IPS-NIHi7 (cell line): Measurements from ENCODE around the gene GMPR.

Experiments
- DNase-seq: peaks from one replicate; pipeline ENCODE4 v3.0.0; 2012; ENCODE audit warnings: mixed read lengths; ENCODE audit errors: extremely low spot score

Gene GMPR

GRCh38 chr6:16302721-16303552 is 64.5 kb downstream of the GMPR start:
- DNase-seq, result peak; percentile 35

- DNase-seq, result no peak
Measured at GRCh38 chr6:16305246-16305725, 66.9 kb downstream of the GMPR start.

GRCh38 chr6:16305788-16306187 is 67.4 kb downstream of the GMPR start:
- DNase-seq, result no peak

GRCh38 chr6:16306334-16306733 is 67.9 kb downstream of the GMPR start:
- no peak for DNase-seq

GRCh38 chr6:16311763-16312162 is 73.4 kb downstream of the GMPR start:
- DNase-seq, result no peak

- no peak for DNase-seq
Measured at GRCh38 chr6:16313732-16314131, 75.3 kb downstream of the GMPR start.

GRCh38 chr6:16314296-16314695 is 75.9 kb downstream of the GMPR start:
- no peak for DNase-seq

- peak; percentile 81 for DNase-seq
Measured at GRCh38 chr6:16316741-16317251, 78.4 kb downstream of the GMPR start.

- DNase-seq, result no peak
Measured at GRCh38 chr6:16318538-16318937, 80.2 kb downstream of the GMPR start.

- DNase-seq, result no peak
Measured at GRCh38 chr6:16318953-16319720, 80.8 kb downstream of the GMPR start.

- peak; percentile 24 for DNase-seq
Measured at GRCh38 chr6:16319813-16320532, 81.6 kb downstream of the GMPR start.

- DNase-seq, result no peak
Measured at GRCh38 chr6:16320533-16321340, 82.3 kb downstream of the GMPR start.

- no peak for DNase-seq
Measured at GRCh38 chr6:16321341-16321710, 82.9 kb downstream of the GMPR start.

- DNase-seq, result no peak
Measured at GRCh38 chr6:16321826-16322225, 83.4 kb downstream of the GMPR start.

- DNase-seq, result peak; percentile 35
Measured at GRCh38 chr6:16322666-16323312, 84.4 kb downstream of the GMPR start.

- no peak for DNase-seq
Measured at GRCh38 chr6:16324184-16324583, 85.8 kb downstream of the GMPR start.

GRCh38 chr6:16324606-16325225 is 86.3 kb downstream of the GMPR start:
- no peak for DNase-seq

GRCh38 chr6:16326531-16326930 is 88.1 kb downstream of the GMPR start:
- no peak for DNase-seq

- no peak for DNase-seq
Measured at GRCh38 chr6:16326971-16327776, 88.8 kb downstream of the GMPR start.
